GM18498 (cell line): ENCODE data around the gene MYD88.
"Not testable (repeated sequence)": the region's sequence is repeated elsewhere in the genome, so short reads cannot be mapped to it uniquely, and the experiment has no call there.

Experiments used
- ATAC-seq: cut with Tn5 transposase; IDR thresholded peaks from one replicate; pipeline ENCODE4 v1.9.1; 2021; ENCODE audit warnings: mild to moderate bottlenecking, moderate library complexity; ENCODE audit not compliant: unreplicated experiment

Gene MYD88

GRCh38 chr3:38125305-38126120, 12.9 kb upstream of the MYD88 start:
- ATAC-seq: no peak

GRCh38 chr3:38126121-38126892, 12.2 kb upstream of the MYD88 start:
- ATAC-seq: no peak

GRCh38 chr3:38127611-38128302, 10.7 kb upstream of the MYD88 start:
- no peak for ATAC-seq

- no peak for ATAC-seq
These were observed 10.2 kb upstream of the MYD88 start for GRCh38 chr3:38128303-38128655.

- no peak for ATAC-seq
These were observed 9.4 kb upstream of the MYD88 start for GRCh38 chr3:38129058-38129457.

GRCh38 chr3:38130631-38131065, 7.8 kb upstream of the MYD88 start:
- ATAC-seq: no peak

- no peak for ATAC-seq
These were observed 6.7 kb upstream of the MYD88 start for GRCh38 chr3:38131621-38132369.

GRCh38 chr3:38133209-38133556, 5.3 kb upstream of the MYD88 start:
- no peak for ATAC-seq

- ATAC-seq: no peak
These were observed 4.7 kb upstream of the MYD88 start for GRCh38 chr3:38133557-38134405.

- ATAC-seq: not testable (repeated sequence)
These were observed 3.8 kb upstream of the MYD88 start for GRCh38 chr3:38134517-38135143.

- ATAC-seq: not testable (repeated sequence)
These were observed 2.7 kb upstream of the MYD88 start for GRCh38 chr3:38135621-38136277.

GRCh38 chr3:38136393-38136776, 2.1 kb upstream of the MYD88 start:
- ATAC-seq: no peak

- ATAC-seq: peak; percentile 91
These were observed 1.5 kb upstream of the MYD88 start, which contains the start of gene ACAA1 for GRCh38 chr3:38136777-38137614. TSS of gene ACAA1 (minus strand) at chr3:38137127. CDS start at chr3:38137035, 92 bp downstream.

- no peak for ATAC-seq
These were observed 679 bp upstream of the MYD88 start for GRCh38 chr3:38137615-38138348.

- ATAC-seq: no peak
These were observed 730 bp downstream of the MYD88 start for GRCh38 chr3:38139191-38139590.

- ATAC-seq: no peak
These were observed 1.2 kb downstream of the MYD88 start for GRCh38 chr3:38139652-38140051.
